Epithelial cell of prostate (primary cell): ENCODE measurements around the gene CYP46A1.
A peak's percentile ranks its signal among the peaks of the same experiment; 100 is the strongest.
"Not testable (repeated sequence)": the region's sequence is repeated elsewhere in the genome, so short reads cannot be mapped to it uniquely, and the experiment has no call there.

ENCODE experiments used
- DNase-seq: peaks from one replicate; pipeline ENCODE4 v3.0.0-alpha.2; 2011; ENCODE audit warnings: low read depth, low spot score
- H3K27ac ChIP-seq: fragments of 450-650 bp; 2 replicates; pipeline ENCODE4 v1.5.1; 2017; ENCODE audit warnings: mild to moderate bottlenecking

The CYP46A1 gene

DNA sequence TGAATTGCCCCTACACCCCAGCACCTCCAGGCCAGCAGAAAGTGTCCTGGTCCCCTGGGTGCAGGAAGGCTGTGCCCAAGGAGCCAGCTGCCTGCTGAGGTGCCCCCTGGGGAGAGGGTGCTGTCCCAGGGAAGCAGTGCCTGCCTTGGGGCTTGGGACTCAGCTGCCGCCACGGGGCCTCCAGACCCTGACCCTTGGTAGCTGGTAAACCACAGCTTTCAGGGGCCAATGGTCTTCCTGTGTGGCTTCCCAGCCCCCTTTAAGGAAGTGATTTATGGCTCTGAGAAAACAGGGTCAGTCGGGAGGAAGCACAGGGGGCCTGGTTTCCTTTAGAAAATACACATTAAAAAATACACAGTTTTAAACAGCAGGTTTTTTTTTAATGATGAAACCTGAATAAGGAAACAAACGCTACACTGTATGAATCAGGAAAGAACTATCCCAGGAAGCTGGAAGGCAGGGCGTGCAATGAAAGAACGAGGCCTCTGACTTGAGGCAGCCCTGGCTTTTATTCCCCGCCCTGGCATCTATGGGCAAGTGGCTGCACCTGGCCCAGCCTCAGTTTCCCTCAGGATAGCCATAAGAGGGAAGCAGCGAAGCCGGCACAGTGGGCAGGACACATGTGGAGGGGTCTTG lies 68.5 kb downstream of the CYP46A1 start:
- no peak for DNase-seq
- peak overlapping the region; percentile 81 for H3K27ac ChIP-seq

DNA sequence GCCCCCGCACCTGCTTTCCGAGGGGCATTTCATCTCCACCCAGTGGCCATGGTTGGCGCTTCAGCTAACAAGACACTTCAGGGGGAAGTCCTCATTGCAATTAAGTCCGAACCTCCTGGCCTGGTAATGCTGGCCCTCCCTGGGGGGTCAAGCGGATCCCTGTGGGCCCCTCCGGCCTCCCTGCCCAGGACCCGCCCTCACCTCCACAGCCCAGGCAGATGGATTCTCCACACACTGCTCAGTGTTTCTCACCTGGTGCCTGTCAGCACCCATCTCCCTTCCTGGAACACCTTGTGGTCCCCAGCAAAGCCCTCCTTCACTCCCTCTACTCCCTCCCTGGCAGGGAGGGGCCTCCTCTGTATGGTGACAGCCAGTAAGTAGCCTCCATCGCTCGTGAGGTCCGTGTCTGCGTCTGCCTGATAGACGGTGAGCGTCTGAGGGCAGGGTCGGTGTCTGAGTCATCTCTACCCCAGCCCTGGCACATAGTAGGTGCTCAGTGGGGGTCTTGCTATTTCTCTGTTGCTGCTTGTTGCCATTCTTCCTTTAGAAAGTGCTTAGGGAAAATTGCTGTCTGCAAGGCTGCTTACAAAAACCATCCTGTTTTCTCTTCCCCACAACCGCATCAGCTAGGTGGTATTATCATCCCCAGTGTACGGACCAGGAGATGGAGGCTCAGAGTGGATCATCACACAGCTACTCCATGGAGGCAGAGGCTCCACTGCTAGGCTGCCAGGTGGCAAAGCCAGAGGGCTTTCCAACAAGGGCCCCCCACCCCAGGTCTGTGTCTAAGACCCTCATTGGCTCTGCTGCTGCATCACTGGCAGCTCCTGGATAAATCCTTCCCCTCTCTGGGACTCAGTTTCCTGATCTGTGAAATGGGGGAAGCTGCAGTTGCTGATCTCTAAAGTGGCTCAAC lies 69.4 kb downstream of the CYP46A1 start:
- no peak for DNase-seq
- peak overlapping the region; percentile 18 for H3K27ac ChIP-seq

DNA sequence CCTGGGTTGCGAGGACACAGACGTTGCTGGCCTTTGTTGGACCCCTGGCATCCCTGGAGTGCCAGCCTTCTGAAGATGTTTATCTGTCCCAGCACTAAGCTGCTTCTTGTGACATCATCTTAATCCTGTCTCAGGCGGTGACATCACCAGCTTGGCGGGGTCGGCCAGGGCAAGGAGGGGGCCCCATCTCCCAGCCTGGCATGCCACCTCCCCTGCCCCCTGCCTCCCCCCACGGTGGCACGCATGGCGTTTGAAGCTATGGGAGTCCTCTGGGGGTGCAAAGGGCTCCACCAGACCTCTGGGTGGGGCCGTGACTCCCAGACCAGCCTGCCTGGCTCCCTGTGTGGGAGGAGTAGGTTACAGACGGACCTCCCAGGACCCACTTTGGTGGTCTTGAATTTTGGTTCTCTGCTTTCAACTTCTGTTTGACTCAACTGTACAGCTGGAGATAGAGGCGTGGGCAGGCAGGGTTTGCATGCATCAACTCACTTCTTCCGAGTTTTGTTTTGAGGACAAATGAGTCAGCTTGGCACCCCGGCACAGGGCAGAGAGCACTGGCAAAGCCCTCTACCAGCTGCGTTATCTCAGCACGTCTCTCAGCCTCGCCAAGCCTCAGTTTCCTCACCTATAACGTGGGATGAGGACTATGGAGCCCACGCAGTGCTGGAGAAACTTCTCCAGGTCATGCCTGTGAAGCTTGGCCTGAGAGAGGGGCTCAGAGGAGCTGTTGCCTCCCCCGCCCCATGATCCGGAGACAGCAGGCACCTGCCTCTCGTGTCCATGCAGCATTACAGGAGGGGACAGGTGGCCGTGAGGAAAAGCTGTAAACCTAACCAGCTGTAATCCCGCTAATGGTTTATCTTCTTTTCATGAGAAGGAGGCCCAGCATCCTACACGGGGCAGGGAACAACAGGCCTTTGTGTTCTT lies 70.3 kb downstream of the CYP46A1 start:
- DNase-seq = no peak

DNA sequence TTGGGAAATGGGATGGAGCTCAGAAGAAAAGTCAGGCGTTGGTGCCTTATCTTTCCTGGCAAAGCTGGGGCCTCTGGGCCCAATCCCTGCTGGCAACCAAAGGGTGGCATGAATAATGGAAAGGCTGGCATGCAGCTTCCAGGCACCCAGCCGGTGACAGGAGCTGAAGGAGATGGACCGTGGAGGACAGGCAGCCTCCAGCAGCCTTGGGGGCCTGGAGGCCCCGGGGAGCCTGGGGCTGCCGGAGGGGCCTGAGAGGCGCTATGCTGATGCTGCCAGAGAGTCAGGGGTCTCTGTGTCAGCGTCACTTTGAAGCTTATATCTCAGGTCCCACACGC lies 70.9 kb downstream of the CYP46A1 start:
- no peak for DNase-seq
- peak overlapping the region; percentile 18 for H3K27ac ChIP-seq

More for the DNA sequence above, 70.3 kb downstream of the CYP46A1 start:
- peak overlapping the region; percentile 18 for H3K27ac ChIP-seq

DNA sequence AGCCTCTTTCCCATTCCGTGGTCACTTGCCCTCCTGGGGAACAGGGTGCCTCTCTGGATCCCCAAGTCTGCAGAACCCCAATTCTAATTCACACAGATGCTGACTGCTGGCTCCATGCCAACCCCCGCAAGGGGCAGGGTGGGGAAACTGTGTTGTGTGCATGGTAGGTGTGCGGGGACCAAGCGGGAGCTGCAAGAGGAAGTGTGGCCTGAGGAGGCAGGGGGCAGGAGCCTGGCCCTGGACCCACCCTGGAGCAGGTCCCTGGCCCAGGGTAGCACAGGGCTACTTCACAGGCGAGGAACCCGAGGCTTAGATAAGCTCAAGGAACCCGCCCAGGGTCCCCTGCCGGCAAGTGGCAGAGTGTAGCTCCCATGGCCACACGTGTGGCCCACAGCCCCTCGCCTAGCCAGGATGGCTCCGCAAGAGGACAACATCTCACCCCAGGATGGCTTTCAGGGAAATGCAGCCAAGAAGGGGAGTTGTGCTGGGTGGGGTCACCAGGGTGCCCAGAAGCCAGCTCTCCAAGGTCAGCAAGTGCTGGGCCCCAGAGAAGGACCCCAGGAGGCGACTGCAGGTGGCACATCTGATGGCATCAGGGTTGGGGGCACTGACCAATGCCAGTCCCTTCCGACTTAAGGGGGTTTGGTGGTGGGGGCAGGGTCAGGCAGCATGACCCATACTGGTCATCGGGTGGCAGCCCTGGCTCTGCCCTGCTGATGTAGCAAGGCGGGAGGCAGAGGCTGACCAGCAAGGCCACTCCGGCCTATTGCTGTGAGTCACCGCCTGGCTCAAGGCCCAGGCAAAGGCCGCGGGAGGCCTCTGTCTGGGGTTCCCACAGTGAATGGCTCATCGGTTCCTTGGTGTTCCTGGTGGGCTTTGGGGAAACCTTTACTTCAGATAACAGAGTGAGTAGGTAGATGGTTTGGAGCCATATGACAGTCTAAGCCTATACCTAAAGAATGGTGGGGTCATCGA lies 71.8 kb downstream of the CYP46A1 start:
- H3K27ac ChIP-seq = no peak overlapping the region
- no peak for DNase-seq

GRCh38 chr14:99756796-99757195 lies 72.7 kb downstream of the CYP46A1 start:
- peak overlapping the region; percentile 95 for H3K27ac ChIP-seq
- DNase-seq = no peak

GRCh38 chr14:99757331-99758070 lies 73.4 kb downstream of the CYP46A1 start:
- peak; percentile 99 for DNase-seq
- peak overlapping the region; percentile 95 for H3K27ac ChIP-seq

DNA sequence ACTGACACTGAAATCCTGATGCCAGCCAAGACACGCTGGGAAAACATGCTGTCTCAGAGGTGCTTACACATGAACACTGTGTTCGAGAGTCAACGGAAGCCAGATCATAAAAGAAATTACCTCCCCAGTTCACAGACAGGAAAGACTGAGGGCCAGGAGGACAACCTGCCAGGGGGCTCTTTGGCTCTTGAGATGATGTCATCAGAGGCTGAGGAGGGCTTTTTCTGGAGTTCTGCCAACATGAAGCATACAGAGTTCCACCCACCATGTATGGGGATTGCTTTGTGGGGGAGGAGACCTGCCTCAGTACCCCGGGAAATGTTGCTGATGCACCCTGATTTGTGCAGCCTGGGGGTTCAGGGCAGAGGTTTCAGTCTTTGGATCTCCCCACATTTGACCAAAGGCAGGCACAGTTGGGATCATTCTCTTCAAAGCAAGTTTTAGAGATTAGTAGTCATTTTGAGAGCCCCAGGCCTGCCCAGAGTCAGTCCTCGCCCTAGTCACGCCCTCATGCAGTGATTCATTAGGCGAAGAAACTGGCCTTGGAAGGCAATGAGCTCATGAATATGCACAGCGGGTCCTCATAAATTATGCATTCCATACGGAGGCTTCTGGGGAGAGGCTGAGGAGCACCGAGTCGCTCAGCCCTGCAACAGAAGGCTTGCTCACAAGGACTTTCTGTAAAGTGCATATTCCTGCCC lies 74.2 kb downstream of the CYP46A1 start:
- peak overlapping the region; percentile 95 for H3K27ac ChIP-seq
- peak; percentile 90 for DNase-seq

- peak overlapping the region; percentile 95 for H3K27ac ChIP-seq
- no peak for DNase-seq
Measured at GRCh38 chr14:99758872-99759545, 74.9 kb downstream of the CYP46A1 start.

- DNase-seq = no peak
- no peak overlapping the region for H3K27ac ChIP-seq
Measured at GRCh38 chr14:99759546-99759925, 75.4 kb downstream of the CYP46A1 start.

DNA sequence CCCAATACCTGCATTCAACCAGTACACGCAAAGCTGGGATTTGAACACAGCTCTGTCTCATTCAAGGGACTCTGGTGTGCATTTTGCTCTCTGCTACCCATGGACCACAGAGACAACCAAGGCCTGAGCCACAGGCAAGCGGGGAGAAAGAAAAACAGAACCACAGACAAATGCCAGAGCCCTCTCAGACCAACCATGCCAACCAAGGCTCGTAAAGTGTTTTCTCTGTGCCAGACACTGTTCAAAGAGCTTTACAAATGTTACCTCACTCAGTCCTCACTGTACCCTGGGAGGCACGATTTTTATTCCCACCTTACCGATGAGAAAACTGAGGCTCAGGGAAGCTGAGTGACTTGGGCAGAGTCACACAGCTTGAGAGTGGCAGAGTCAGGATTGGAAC lies 76.7 kb downstream of the CYP46A1 start:
- no peak for DNase-seq
- H3K27ac ChIP-seq = no peak overlapping the region

DNA sequence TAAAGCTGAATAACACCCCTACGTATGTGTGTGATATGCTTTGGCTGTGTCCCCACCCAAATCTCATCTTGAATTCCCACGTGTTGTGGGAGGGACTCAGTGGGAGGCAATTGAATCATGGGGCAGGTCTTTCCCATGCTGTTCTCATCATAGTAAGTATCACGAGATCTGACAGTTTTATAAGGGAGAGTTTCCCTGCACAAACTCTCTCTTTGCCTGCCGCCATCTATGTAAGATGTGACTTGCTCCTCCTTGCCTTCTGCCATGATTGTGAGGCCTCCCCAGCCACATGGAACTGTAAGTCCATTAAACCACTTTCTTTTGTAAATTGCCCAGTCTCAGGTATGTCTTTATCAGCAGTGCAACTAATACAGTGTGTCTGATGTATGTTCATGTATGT lies 78.8 kb downstream of the CYP46A1 start:
- not testable (repeated sequence) for DNase-seq, H3K27ac ChIP-seq

DNA sequence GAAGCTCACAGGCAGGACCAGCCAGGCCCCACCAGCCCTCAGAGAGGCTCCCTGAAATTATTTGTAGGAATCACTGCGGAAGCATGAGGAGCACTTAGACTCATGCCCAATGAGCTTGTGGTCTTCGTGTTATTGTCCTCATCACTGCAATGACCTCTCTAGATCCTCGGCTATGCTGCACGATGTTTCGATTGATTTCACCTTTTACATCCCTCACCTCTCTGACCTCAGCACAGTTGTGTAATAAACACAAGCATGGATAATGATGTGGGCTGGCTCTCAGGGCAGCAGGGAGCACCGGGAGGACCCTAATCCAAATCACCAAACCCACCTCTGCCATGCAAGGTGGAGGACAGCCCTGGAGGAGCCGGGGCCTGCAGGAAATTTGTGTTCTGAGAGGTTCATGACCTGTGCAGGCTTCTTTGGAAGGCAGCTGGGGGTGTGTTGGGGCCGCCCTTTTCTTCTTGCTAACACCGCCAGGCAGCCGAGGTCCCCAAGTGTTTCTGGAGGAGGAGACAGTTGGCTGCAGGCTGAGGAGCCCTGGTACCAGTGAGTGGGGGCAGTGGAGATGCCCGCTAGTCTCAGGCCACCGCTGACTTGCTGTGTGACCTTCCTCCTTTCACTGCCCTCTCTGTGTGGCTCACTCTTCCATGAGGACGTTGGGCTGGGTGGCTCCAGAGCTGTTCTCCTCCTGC lies 79.6 kb downstream of the CYP46A1 start:
- H3K27ac ChIP-seq = no peak overlapping the region
- DNase-seq = no peak

- H3K27ac ChIP-seq = no peak overlapping the region
- no peak for DNase-seq
Measured at GRCh38 chr14:99764222-99764706, 80.2 kb downstream of the CYP46A1 start.

- DNase-seq = no peak
- no peak overlapping the region for H3K27ac ChIP-seq
Measured at GRCh38 chr14:99768381-99768780, 84.3 kb downstream of the CYP46A1 start.

GRCh38 chr14:99769123-99769522 lies 85.0 kb downstream of the CYP46A1 start:
- no peak for DNase-seq
- no peak overlapping the region for H3K27ac ChIP-seq

- no peak overlapping the region for H3K27ac ChIP-seq
- no peak for DNase-seq
Measured at GRCh38 chr14:99769799-99770198, 85.7 kb downstream of the CYP46A1 start.
